Forelimb muscle (tissue), 1 donor: ENCODE results near the gene ILF2. TPM values are rescaled to one million over a fixed set of nuclear protein-coding genes. Genes with fewer than 3 reads are reported as not detected.
"Not testable (repeated sequence)": the region's sequence is repeated elsewhere in the genome, so short reads cannot be mapped to it uniquely, and the experiment has no call there.

Source experiments
- DNase-seq: peaks from one replicate; pipeline ENCODE4 v3.0.0-alpha.2; 2013; ENCODE audit warnings: low read depth
- polyA plus RNA-seq: library from polyadenylated mRNA; unstranded; fragments of 120-200 nt; gene quantifications from one replicate; pipeline ENCODE4 v1.2.1, GENCODE V29; 2013; ENCODE audit not compliant: insufficient read length

Gene ILF2
- 159 TPM for polyA plus RNA-seq

GRCh38 chr1:153670859-153671627, at the start of gene ILF2:
TSS of gene ILF2 (minus strand) at chr1:153670993. CDS start at chr1:153670922, 71 bp downstream.
- peak; percentile 99 for DNase-seq

GRCh38 chr1:153717330-153717729, 46.5 kb upstream of the ILF2 start:
- DNase-seq: no peak

DNA sequence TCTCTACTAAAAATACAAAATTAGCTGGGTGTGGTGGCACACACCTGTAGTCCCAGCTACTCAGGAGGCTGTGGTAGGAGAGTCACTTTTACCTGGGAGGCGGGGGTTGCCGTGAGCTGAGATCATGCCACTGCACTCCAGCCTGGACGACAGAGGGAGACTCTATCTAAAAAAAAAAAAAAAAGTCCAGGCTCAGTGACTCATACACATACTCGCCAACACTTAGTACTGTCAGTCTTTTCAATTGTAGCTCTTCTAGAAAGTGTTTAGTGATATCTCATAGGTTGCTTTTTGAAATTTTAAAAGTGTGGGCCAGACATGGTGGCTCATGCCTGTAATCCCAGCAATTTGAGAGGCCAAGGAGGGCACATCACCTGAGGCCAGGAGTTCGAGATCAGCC, 45.4 kb upstream of the ILF2 start:
- DNase-seq: not testable (repeated sequence)

DNA sequence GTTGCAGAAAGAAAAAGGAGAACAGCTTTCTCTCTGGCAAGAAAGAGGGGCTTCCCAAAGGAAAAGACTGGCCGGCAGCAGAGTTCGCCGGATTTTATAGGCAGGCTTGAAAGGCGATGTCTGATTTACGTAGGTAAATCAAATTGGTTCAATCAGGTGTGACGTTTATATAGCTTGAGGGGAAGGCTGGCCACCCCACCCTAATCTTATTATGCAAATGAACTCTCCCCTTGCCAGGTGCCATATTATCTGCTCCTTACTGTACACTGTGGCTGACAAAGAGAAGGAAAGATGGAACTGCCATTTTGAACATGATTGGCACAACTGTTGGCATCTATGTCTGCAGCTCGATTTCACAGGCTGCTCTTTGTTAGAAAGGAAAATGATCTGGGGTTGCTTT, 40.2 kb upstream of the ILF2 start:
- DNase-seq: no peak

GRCh38 chr1:153705484-153705883, 34.7 kb upstream of the ILF2 start:
- no peak for DNase-seq

DNA sequence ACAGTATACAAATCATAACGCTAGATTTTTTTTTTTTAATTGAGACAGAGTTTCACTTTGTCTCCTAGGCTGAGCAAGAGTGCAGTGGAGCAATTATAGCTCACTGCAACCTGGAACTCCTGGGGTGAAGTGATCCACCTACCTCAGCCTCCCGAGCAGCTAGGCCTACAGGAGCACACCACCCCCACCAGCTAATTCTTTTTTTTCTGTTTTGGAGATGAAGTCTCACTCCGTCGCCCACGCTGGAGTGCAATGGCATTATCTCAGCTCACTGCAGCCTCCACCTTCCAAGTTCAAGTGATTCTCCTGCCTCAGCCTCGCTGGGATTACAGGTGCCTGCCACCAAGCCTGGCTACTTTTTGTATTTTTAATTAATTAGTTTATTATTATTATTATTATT, 29.0 kb upstream of the ILF2 start:
- DNase-seq: no peak

- DNase-seq: no peak
Measured at GRCh38 chr1:153698923-153699714, 28.3 kb upstream of the ILF2 start.

DNA sequence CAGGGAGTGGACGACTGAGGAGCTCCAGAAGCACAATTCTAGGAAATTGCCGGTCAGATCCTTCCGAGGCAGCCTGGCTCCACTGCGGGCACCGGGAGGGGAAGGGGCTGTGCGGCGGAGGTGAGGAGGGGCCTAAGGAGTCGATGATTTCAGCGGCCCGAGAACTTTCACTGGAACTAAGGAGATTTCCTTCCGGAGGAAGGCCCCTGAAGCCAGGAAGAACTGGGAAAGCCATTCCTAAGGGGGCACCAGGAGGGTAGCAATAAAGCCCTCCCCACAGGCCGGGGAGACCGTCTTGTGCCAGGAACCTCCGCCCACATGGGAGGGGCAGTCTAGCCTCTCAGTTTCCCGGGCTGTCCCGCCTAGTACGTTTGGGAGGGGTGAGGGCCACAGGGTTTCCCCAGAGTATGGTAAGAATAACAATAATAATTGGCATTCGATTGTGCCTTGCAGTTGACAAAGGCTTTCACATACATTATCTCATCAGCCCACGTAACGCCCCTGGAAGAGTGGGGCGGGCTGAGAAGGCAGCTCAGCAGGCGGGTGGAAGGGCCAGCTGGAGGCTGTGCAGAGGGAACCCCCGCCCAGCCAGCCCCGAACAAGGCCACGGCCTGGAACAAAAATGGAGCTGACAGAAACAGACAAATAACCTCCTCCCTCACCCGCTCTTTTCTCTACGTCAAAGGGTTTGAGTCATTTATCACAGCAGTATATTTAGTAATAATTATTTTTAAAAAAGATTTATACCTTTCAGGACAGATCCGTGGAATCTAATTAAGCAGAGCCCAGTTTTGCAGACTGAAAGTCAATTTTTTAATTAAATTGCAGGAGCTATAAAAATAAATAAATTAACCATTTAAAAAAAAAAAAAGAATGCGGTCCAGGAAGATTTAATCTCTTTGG, 27.5 kb upstream of the ILF2 start:
- DNase-seq: no peak

DNA sequence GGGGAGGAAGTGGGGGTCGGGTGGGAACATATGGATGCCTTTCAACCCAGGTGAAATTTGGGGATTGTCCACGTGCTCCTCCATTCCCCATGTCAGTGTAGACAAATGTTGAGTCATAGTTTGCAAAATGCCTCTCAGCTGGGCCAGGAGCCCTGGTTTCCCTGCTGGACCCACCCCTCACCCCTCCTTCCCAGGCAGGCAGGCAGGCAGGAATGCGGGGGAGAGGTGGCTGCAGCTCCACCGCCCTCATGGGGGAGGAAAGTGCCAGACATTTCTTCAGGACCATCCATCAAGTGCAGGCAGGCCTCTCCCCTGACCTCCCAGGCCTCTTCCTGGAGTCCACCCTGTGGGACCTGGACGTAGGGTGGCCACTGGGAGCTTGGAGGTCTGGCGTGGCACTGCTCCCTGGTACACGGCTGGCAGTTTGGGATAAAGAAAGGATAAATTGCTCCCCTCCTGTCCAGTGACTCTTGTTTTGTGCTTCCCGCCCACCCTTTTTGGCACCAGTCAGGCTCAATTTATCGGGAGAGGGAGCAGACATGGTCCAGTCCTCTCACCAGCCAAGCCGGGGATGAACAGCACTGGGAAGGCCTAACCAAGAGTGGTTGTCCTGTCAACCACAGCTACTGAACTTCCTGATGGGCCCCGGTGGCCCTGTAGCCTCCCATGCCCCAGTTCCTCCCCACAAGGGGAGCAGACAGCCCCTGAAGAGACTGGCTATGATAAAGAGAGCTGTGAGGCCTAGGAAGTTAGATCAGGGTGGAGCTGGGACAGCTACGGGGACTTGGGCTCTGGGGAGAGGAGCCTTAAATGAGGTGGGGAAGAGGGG, 26.6 kb upstream of the ILF2 start:
- no peak for DNase-seq

- DNase-seq: no peak
Measured at GRCh38 chr1:153696741-153697140, 25.9 kb upstream of the ILF2 start.

GRCh38 chr1:153693466-153693865, 22.7 kb upstream of the ILF2 start:
- DNase-seq: no peak

GRCh38 chr1:153688736-153689328, 18.0 kb upstream of the ILF2 start:
- no peak for DNase-seq

- DNase-seq: no peak
Measured at GRCh38 chr1:153688276-153688675, 17.5 kb upstream of the ILF2 start.

DNA sequence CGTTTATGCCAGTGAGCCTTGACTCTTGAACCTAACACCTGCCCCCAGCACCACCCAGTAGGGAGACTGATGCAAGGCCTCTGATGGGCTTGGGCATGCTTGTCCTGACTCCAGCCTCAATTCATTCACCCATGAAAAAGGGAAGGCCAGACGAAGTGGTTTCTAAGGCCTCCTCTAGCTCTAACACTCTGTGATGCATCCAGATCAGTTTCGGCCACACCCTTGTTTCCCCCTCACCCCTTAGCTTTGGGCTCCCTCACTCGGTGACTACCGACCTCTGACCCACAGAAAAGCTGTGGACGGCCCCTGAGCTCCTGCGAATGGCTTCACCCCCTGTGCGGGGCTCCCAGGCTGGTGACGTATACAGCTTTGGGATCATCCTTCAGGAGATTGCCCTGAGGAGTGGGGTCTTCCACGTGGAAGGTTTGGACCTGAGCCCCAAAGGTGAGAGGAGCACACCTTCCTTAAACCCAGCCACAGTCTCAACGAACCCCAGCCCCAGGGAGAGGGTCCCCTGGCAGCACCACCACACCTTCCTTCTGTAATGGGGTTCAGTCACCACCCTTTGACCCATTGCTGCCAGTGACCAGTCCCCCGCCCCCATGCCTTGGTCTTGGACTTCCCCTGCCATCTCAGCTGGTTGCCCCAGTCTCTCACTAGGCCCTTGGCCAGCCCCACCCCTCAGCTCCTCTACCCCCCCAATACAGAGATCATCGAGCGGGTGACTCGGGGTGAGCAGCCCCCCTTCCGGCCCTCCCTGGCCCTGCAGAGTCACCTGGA, 16.7 kb upstream of the ILF2 start:
- DNase-seq: no peak

DNA sequence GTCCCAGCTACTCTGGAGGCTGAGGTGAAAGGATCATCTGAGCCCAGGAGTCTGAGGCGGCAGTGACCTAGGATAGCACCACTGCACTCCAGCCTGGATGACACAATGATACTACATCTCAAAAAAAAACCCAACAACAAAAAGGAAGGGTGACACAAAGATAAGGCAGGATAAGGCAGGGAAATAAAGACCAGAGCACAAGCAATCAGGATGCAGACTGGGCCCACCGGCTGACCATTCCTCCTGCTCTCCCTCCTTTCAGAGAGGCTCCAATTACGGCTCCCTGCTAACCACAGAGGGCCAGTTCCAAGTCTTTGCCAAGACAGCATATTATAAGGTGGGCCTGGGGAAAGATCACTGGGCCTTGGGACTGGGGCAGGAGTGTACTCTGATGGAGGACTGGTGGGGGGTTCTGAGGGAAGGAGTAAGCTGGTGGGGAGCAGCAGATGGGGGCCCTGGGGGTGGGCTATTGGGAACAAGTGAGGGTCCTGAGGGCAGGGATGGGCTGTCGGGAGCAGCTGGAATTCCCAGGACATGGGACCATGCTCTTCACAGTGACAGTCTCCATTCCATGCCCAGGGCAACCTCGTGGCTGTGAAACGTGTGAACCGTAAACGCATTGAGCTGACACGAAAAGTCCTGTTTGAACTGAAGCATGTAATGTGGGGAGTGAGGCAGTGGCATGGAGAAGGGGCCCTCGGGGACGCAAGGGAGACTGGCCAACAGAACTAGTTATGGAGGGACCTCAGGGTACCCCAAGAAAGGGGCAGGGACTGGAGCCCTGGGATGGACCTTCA, 14.9 kb upstream of the ILF2 start:
- DNase-seq: no peak

- DNase-seq: no peak
Measured at GRCh38 chr1:153684892-153685291, 14.1 kb upstream of the ILF2 start.

DNA sequence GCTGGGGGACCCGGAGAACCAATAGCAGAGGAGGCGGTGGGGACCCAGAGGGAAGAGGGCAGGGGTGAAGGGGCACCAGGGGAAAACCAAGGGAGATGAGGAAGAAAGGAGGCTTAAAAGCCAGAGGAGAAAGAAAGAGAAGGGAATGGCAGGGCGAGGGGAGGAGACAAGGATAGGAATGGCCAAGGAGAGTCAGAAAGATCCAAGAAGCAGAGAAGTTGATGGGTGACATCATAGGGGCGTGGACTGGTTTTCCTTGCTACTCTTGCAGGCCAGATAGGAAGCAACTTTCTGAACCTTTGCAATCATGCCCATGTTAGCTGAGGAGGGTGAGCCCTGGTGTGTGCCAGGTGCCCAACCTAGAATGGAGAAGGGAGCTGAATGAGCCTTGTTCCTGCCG, 13.1 kb upstream of the ILF2 start:
- DNase-seq: no peak

DNA sequence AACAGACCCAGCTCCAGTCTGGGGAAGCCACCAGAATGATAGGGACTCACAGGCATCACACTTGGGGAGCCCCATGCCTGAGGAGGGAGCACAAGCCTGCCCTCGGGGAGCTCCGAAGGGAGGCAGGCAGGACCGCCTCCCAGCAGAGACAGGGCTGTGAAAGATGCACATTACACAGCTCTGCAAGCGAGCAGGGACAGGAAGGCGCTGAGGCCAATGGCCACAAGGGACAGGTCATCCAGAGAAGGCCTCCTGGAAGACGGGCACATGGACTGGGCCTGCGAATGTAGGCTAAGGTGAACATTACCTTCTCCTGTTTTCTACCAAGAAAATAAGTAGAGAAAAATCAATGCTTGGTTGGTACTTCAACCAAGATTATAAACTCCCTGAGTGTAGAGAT, 11.9 kb upstream of the ILF2 start:
- no peak for DNase-seq

GRCh38 chr1:153680120-153680403, 9.3 kb upstream of the ILF2 start:
- no peak for DNase-seq
